Muscle of back (tissue), 11 donors: ENCODE measurements around the gene RTP2. TPM values are rescaled to one million over a fixed set of nuclear protein-coding genes. Genes with fewer than 3 reads are reported as not detected.

Experiments
- DNase-seq, 3 donors: peaks; one replicate each; pipeline versions ENCODE4 v3.0.0 to v3.0.0-alpha.2; 2013
- polyA plus RNA-seq, 10 donors: library from polyadenylated mRNA; unstranded; fragments of 120-200 nt; gene quantifications; one replicate each; pipeline ENCODE4 v1.2.1, GENCODE V29; 2013; ENCODE audit not compliant: insufficient read length in 10 of 10

RTP2 gene
- polyA plus RNA-seq, 10 donors = not detected

- peak; percentile 26 to 77 (median 63) for DNase-seq
Measured at GRCh38 chr3:187669675-187670504, 32.5 kb downstream of the RTP2 start, which contains the start of gene SST. Gene SST (minus strand): TSS chr3:187670394. CDS start chr3:187670291, 103 bp downstream.

DNA sequence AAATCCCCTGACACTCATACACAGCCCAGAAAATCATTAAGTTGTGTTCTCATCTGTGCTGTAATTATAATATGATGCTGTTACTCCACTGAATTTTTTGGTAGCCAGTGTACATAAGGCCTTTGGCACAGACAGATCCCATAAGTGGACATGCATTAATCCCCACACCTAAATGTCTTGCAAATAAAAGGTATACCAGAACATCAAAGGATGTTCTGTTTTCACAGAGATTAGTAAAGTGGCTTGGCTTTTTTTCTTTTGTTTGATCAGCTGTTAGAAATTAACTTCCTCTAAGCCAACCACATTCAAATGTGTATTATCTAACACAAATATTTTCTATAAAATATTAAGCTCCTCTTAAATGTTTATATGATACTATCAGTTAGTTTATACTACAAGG, 34.8 kb downstream of the RTP2 start:
- DNase-seq = no peak

DNA sequence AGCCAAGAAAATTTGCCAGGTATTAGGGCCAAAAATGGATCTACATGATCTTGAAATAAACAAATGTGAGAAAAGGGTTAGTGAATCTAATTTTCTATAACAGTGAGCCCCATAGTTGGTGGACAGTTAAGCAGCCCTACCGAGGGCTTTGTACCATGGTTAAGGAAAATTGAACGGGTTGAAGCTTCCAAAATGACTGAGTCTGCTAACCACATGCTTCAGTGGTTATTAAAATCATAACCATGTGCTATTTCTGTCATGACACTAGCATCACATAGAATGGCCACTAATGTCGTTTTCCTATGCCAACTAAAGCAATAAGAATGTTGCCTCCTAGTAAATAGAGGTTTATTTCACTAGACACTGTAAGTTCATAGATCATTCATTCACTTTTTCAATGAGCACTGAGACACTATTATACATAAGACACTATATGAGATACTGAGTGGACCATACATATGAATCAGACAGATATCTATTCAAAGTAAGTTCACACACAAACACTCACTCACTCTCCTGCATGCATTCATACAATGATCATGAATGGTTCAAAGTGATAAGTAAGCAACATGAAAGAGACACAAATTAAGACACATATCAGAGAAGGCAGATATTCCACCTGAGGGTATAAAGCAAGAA, 36.5 kb downstream of the RTP2 start:
- no peak for DNase-seq

DNA sequence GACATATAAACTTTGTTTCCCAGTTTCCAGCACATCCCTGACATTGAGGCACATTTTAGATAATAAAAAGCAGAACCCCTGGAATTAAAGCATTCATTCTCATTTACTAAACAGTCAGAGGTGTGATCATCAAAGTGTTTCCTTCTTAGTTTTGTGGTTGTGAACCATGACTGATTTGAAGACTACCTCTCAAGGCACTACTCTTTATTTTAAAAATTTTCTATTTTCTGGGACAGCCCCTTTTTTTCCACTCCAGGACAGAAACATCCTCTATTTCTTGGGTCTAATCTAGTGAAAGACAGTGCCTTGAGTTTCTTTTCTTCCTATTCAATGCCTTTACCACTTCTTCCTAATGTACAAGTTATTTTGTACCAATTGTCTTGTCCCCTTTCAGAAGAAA, 37.3 kb downstream of the RTP2 start:
- DNase-seq = no peak

- no peak for DNase-seq
Measured at GRCh38 chr3:187662848-187663409, 39.4 kb downstream of the RTP2 start.

GRCh38 chr3:187661267-187661666, 41.1 kb downstream of the RTP2 start:
- DNase-seq = no peak

DNA sequence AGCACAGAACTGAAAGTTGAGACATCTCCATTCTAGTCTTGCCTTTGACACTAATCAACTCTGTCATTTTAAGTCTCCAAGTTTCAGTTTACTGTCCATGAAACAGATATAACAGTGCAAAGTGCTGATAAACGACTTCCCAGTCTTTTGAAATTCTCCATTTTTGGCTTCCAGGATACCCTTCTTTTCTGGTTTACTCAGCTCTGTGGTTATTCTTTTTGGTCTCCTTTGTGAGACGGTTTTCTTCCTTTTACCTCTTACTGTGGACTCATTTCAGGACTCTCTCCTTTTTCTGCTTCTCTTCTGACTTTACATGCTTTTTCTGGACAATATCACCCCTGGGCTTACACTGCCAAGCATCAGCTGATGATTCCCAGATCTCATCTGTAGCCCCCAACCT, 51.1 kb downstream of the RTP2 start:
- no peak for DNase-seq

Other genes starting within 250 kb of the RTP2 start
- gene SST, start 32.2 kb downstream of the RTP2 start, polyA plus RNA-seq = 1 to 10 TPM in 1 of 10 donors, under 1 TPM in 1, not detected in 8; 0.36 to 3.1 TPM
- 10 to 100 TPM; 14.2 to 31.1 (median 21.0) TPM for gene BCL6, start 42.9 kb upstream of the RTP2 start, polyA plus RNA-seq